Neural cell (in vitro differentiated cells): ENCODE measurements around the gene CSGALNACT2.

Source experiments
- CTCF ChIP-seq: fragments of 450-650 bp; IDR thresholded peaks from 2 replicates; pipeline ENCODE4 v1.5.1; 2014; ENCODE audit warnings: antibody characterized with exemption, mild to moderate bottlenecking, moderate library complexity; ENCODE audit not compliant: poor library complexity, severe bottlenecking
- EP300 ChIP-seq: fragments of 450-650 bp; conservative IDR thresholded peaks from 2 replicates; pipeline ENCODE4 v1.6.1; 2014; ENCODE audit warnings: antibody characterized with exemption, mild to moderate bottlenecking, moderate library complexity; ENCODE audit not compliant: poor library complexity, severe bottlenecking
- EZH2 ChIP-seq: fragments of 200-600, 300-800 bp; shearing (Covaris generic), sonication (generic); IDR thresholded peaks from 2 replicates; pipeline ENCODE4 v1.6.1; 2014; ENCODE audit warnings: antibody characterized with exemption, low read length, borderline replicate concordance, mild to moderate bottlenecking; ENCODE audit not compliant: insufficient read depth, poor library complexity, severe bottlenecking
- MXI1 ChIP-seq: fragments of 450-650 bp; conservative IDR thresholded peaks from 2 replicates; pipeline ENCODE4 v1.6.1; 2014; ENCODE audit warnings: antibody characterized with exemption, mild to moderate bottlenecking; ENCODE audit not compliant: poor library complexity, severe bottlenecking
- POLR2AphosphoS5 ChIP-seq: IDR thresholded peaks from 2 replicates; pipeline ENCODE4 v1.6.1; 2012
- RAD21 ChIP-seq: fragments of 450-650 bp; conservative IDR thresholded peaks from 2 replicates; pipeline ENCODE4 v1.6.1; 2014; ENCODE audit warnings: antibody characterized with exemption, mild to moderate bottlenecking, moderate library complexity
- REST ChIP-seq: IDR thresholded peaks from 2 replicates; pipeline ENCODE4 v1.6.1; 2012; ENCODE audit warnings: borderline replicate concordance
- SMC3 ChIP-seq: fragments of 450-650 bp; conservative IDR thresholded peaks from 2 replicates; pipeline ENCODE4 v1.6.1; 2014; ENCODE audit warnings: antibody characterized with exemption, mild to moderate bottlenecking, moderate library complexity; ENCODE audit not compliant: poor library complexity
- TAF1 ChIP-seq: IDR thresholded peaks from 2 replicates; pipeline ENCODE4 v1.6.1; 2012; ENCODE audit warnings: low read depth

- TF ChIP-seq CTCF (no peak), POLR2AphosphoS5 (no peak), EZH2 (no peak), REST (no peak), EP300 (no peak), SMC3 (no peak), TAF1 (no peak), RAD21 (no peak), MXI1 (no peak)
Observed at GRCh38 chr10:43117031-43117776, 21.0 kb upstream of the CSGALNACT2 start.
